Activated CD4-positive, alpha-beta memory T cell treated with anti-CD3 and anti-CD28 coated beads for 36 hours (primary cell): ENCODE measurements around the gene RHBDL1. TPM values are rescaled to one million over a fixed set of nuclear protein-coding genes. Genes with fewer than 3 reads are reported as not detected.
A peak's percentile ranks its signal among the peaks of the same experiment; 100 is the strongest.

Experiments used
- CTCF ChIA-PET: fragments of 350-600 bp; sonication (Branson Sonifier 250); formaldehyde crosslinking; loops from one replicate; lab custom pipeline; 2021; ENCODE audit warnings: antibody characterized with exemption, inconsistent platforms; lab: Charles Lee
- POLR2A ChIA-PET: fragments of 350-600 bp; sonication (Branson Sonifier 250); formaldehyde crosslinking; loops from one replicate; lab custom pipeline; 2021; ENCODE audit warnings: antibody characterized with exemption; lab: Charles Lee
- DNase-seq: peaks from one replicate; pipeline ENCODE4 v3.0.0-alpha.2; 2020
- H3K27ac Mint-ChIP-seq: one replicate; pipeline ENCODE4 v1.8.0; 2021; ENCODE audit warnings: mixed read lengths
- H3K27me3 Mint-ChIP-seq: one replicate; pipeline ENCODE4 v1.8.0; 2021; ENCODE audit warnings: mixed read lengths
- H3K36me3 Mint-ChIP-seq: one replicate; pipeline ENCODE4 v1.8.0; 2021; ENCODE audit warnings: mixed read lengths
- H3K4me1 Mint-ChIP-seq: one replicate; pipeline ENCODE4 v1.8.0; 2021; ENCODE audit warnings: low read depth, mixed read lengths
- H3K4me3 Mint-ChIP-seq: one replicate; pipeline ENCODE4 v1.8.0; 2021; ENCODE audit warnings: mild to moderate bottlenecking, mixed read lengths
- H3K9me3 Mint-ChIP-seq: one replicate; pipeline ENCODE4 v1.8.0; 2021; ENCODE audit warnings: mixed read lengths
- intact Hi-C: fragments of 100-400 bp; cut with micrococcal nuclease; formaldehyde crosslinking; loops from one replicate; pipeline ENCODE4 v1.15.1; 2023
- total RNA-seq, 2 experiments: library from RNA; stranded (reverse); gene quantifications; one replicate each; pipeline ENCODE4 v1.2.3, GENCODE V29; 2021

Gene RHBDL1
- total RNA-seq, 2 experiments from 2014 or later = 0.57 to 0.82 TPM

GRCh38 chr16:715477-716199, 40.2 kb downstream of the RHBDL1 start:
- no peaks in the 10 kb centered on the region for H3K36me3 Mint-ChIP-seq
- peaks cover 10% of the 10 kb centered on the region for H3K27me3 Mint-ChIP-seq
- H3K9me3 Mint-ChIP-seq = no peaks in the 10 kb centered on the region
- H3K27ac Mint-ChIP-seq = no peak overlapping the region
- H3K4me1 Mint-ChIP-seq = peaks cover 19% of the 10 kb centered on the region
- no peak for DNase-seq
- ChIA-PET POLR2A (interaction anchor here (0.6 to 1.5 kb wide), 5 partner anchors 11 to 41 kb away, joined by 3 to 9 read pairs (median 6); partner anchors contain the start of genes CCDC78 and HAGHL), CTCF (interaction anchor here (0.8 to 5.2 kb wide), 10 partner anchors 9 to 71 kb away, joined by 3 to 120 read pairs (median 6); partner anchors contain the start of genes CHTF18, CIAO3, HAGHL and RPUSD1)
- intact Hi-C loops = loop anchor here (1.0 kb wide), 1 partner anchor 25 kb away; the partner anchor contains the start of gene CIAO3
- peak overlapping the region; percentile 57 for H3K4me3 Mint-ChIP-seq

GRCh38 chr16:716200-716568, 40.7 kb downstream of the RHBDL1 start:
- DNase-seq = no peak
- no peak overlapping the region for H3K27ac Mint-ChIP-seq
- peaks cover 9% of the 10 kb centered on the region for H3K27me3 Mint-ChIP-seq
- no peaks in the 10 kb centered on the region for H3K36me3 Mint-ChIP-seq
- ChIA-PET CTCF (interaction anchor here (0.8 to 5.2 kb wide), 9 partner anchors 9 to 70 kb away, joined by 3 to 120 read pairs (median 9); partner anchors contain the start of genes CHTF18, CIAO3, HAGHL and RPUSD1), POLR2A (interaction anchor here (1.2 to 1.5 kb wide), 4 partner anchors 10 to 21 kb away, joined by 3 to 9 read pairs (median 6); partner anchors contain the start of genes CCDC78 and HAGHL)
- intact Hi-C loops = loop anchor here (1.0 kb wide), 1 partner anchor 24 kb away; the partner anchor contains the start of gene CIAO3
- H3K4me1 Mint-ChIP-seq = peaks cover 19% of the 10 kb centered on the region
- no peaks in the 10 kb centered on the region for H3K9me3 Mint-ChIP-seq
- H3K4me3 Mint-ChIP-seq = peak overlapping the region; percentile 37

GRCh38 chr16:716768-717325, 41.4 kb downstream of the RHBDL1 start:
- Mint-ChIP-seq H3K27ac (no peak overlapping the region), H3K4me3 (peak overlapping the region; percentile 37), H3K4me1 (peaks cover 19% of the 10 kb centered on the region), H3K36me3 (no peaks in the 10 kb centered on the region), H3K9me3 (no peaks in the 10 kb centered on the region), H3K27me3 (peaks cover 7% of the 10 kb centered on the region)
- ChIA-PET CTCF (interaction anchor here (0.9 to 5.2 kb wide), 6 partner anchors 11 to 70 kb away, joined by 3 to 120 read pairs (median 6); partner anchors contain the start of genes CHTF18, CIAO3, HAGHL and RPUSD1), POLR2A (interaction anchor here (1.4 to 1.5 kb wide), 2 partner anchors 9 to 13 kb away, joined by 3 to 9 read pairs; partner anchors contain the start of genes CCDC78 and HAGHL)
- intact Hi-C loops = loop anchor here (1.0 kb wide), 1 partner anchor 23 kb away; the partner anchor contains the start of gene CIAO3
- DNase-seq = no peak

- peaks cover 7% of the 10 kb centered on the region for H3K27me3 Mint-ChIP-seq
- H3K4me3 Mint-ChIP-seq = no peak overlapping the region
- H3K27ac Mint-ChIP-seq = no peak overlapping the region
- no peak for DNase-seq
- peaks cover 19% of the 10 kb centered on the region for H3K4me1 Mint-ChIP-seq
- intact Hi-C loops = no loop called here
- H3K36me3 Mint-ChIP-seq = no peaks in the 10 kb centered on the region
- ChIA-PET CTCF (interaction anchor here (0.6 kb wide), 1 partner anchor 18 kb away, joined by 4 read pairs; no protein-coding TSS in a partner anchor), POLR2A (no interaction called here)
- no peaks in the 10 kb centered on the region for H3K9me3 Mint-ChIP-seq
These were observed 42.2 kb downstream of the RHBDL1 start for GRCh38 chr16:717450-718245.

GRCh38 chr16:718389-718788, 42.9 kb downstream of the RHBDL1 start:
- CTCF ChIA-PET = interaction anchor here (1.2 kb wide), 1 partner anchor 11 kb away, joined by 4 read pairs; no protein-coding TSS in a partner anchor
- Mint-ChIP-seq H3K9me3 (no peaks in the 10 kb centered on the region), H3K27me3 (peaks cover 5% of the 10 kb centered on the region), H3K4me1 (peaks cover 18% of the 10 kb centered on the region), H3K4me3 (no peak overlapping the region), H3K36me3 (no peaks in the 10 kb centered on the region), H3K27ac (no peak overlapping the region)
- intact Hi-C loops = no loop called here
- no peak for DNase-seq
- POLR2A ChIA-PET = no interaction called here

- Mint-ChIP-seq H3K27me3 (peaks cover 5% of the 10 kb centered on the region), H3K4me3 (peak overlapping the region; percentile 39), H3K27ac (peak overlapping the region; percentile 65), H3K36me3 (no peaks in the 10 kb centered on the region), H3K4me1 (peaks cover 18% of the 10 kb centered on the region), H3K9me3 (no peaks in the 10 kb centered on the region)
- ChIA-PET CTCF (interaction anchor here (1.2 to 2.9 kb wide), 4 partner anchors 11 to 66 kb away, joined by 4 to 33 read pairs (median 6); partner anchors contain the start of gene RHOT2), POLR2A (no interaction called here)
- no peak for DNase-seq
- intact Hi-C loops = no loop called here
These were observed 43.5 kb downstream of the RHBDL1 start for GRCh38 chr16:718922-719321.

- DNase-seq = no peak
- Mint-ChIP-seq H3K27ac (peak overlapping the region; percentile 55), H3K27me3 (peaks cover 5% of the 10 kb centered on the region), H3K36me3 (no peaks in the 10 kb centered on the region), H3K4me3 (peak overlapping the region; percentile 72), H3K4me1 (peaks cover 18% of the 10 kb centered on the region), H3K9me3 (no peaks in the 10 kb centered on the region)
- intact Hi-C loops = loop anchor here (2.0 kb wide), 1 partner anchor 17 kb away; no protein-coding TSS in a partner anchor
- ChIA-PET CTCF (interaction anchor here (0.6 to 3.0 kb wide), 11 partner anchors 8 to 68 kb away, joined by 3 to 33 read pairs (median 8); partner anchors contain the start of genes CHTF18, CIAO3, RHOT2 and RPUSD1), POLR2A (interaction anchor here (1.0 to 2.6 kb wide), 4 partner anchors 16 to 68 kb away, joined by 3 to 14 read pairs (median 6); partner anchors contain the start of genes CHTF18, CIAO3 and RPUSD1)
These were observed 44.5 kb downstream of the RHBDL1 start for GRCh38 chr16:719815-720446.

- H3K27ac Mint-ChIP-seq = peak overlapping the region; percentile 55
- H3K4me3 Mint-ChIP-seq = peak overlapping the region; percentile 72
- DNase-seq = peak; percentile 76
- peaks cover 5% of the 10 kb centered on the region for H3K27me3 Mint-ChIP-seq
- CTCF ChIA-PET = interaction anchor here (0.8 to 3.0 kb wide), 9 partner anchors 8 to 67 kb away, joined by 3 to 33 read pairs (median 15); partner anchors contain the start of genes CHTF18, CIAO3, RHOT2 and RPUSD1
- no peaks in the 10 kb centered on the region for H3K9me3 Mint-ChIP-seq
- H3K4me1 Mint-ChIP-seq = peaks cover 18% of the 10 kb centered on the region
- POLR2A ChIA-PET = interaction anchor here (0.8 to 2.6 kb wide), 7 partner anchors 15 to 68 kb away, joined by 3 to 14 read pairs (median 4); partner anchors contain the start of genes CHTF18, CIAO3 and RPUSD1
- intact Hi-C loops = loop anchor here (2.0 kb wide), 1 partner anchor 16 kb away; no protein-coding TSS in a partner anchor
- H3K36me3 Mint-ChIP-seq = no peaks in the 10 kb centered on the region
These were observed 45.0 kb downstream of the RHBDL1 start for GRCh38 chr16:720447-720989.

GRCh38 chr16:720990-721764, 45.7 kb downstream of the RHBDL1 start, which contains the start of gene ANTKMT:
ANTKMT (plus strand) TSS chr16:721146; CDS start chr16:721275, 129 bp downstream.
- Mint-ChIP-seq H3K27me3 (peaks cover 4% of the 10 kb centered on the region), H3K36me3 (no peaks in the 10 kb centered on the region), H3K4me1 (peaks cover 17% of the 10 kb centered on the region), H3K4me3 (peak within 1 kb of the TSS; percentile 72), H3K27ac (peak within 1 kb of the TSS; percentile 55), H3K9me3 (no peaks in the 10 kb centered on the region)
- ChIA-PET POLR2A (interaction anchor here (0.8 to 2.6 kb wide), 7 partner anchors 9 to 67 kb away, joined by 3 to 14 read pairs (median 3); partner anchors contain the start of genes CHTF18, CIAO3 and RPUSD1), CTCF (interaction anchor here (0.6 to 3.0 kb wide), 10 partner anchors 9 to 985 kb away, joined by 3 to 33 read pairs (median 12); partner anchors contain the start of genes CHTF18, CIAO3, MAPK8IP3 and RHOT2)
- DNase-seq = peak; percentile 84
- intact Hi-C loops = loop anchor here (2.0 kb wide), 1 partner anchor 16 kb away; no protein-coding TSS in a partner anchor
